MM.1S (cell line): ENCODE data around the gene EWSR1.

ENCODE experiments used
- CTCF ChIP-seq: fragments of 300-600 bp; sonication (generic); IDR thresholded peaks from 2 replicates; pipeline ENCODE4 v1.5.1; 2016; ENCODE audit warnings: antibody characterized with exemption, low read length, mixed read lengths
- EZH2 ChIP-seq: fragments of 300-600 bp; sonication (generic); optimal IDR thresholded peaks from 2 replicates; pipeline ENCODE3; 2017; ENCODE audit warnings: low read depth, mild to moderate bottlenecking, antibody characterized with exemption, low read length, mixed read lengths

GRCh38 chr22:29300807-29301601 is 32.9 kb downstream of the EWSR1 start:
- TF ChIP-seq CTCF (no peak), EZH2 (no peak)
